Measurements from ENCODE around the gene ERP44.

Gene ERP44

DNA sequence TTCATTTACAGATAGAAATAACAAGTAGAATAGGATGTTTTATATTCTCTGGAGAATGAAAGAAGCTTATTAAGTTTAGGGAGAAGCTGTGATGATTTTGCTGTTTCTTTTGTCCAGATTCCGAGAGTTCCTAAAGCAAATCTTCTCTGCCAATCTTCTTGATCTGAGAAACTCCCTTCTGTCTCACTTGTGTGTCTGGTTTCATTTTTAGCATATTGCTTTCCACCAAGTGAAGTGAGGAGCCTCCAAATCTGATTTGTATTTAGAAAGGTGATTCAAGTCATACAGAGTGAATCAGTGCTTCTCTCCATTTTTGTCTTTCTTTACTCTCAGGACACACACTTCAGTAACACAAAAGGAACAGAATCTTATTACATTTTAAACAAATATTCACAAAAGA is 144.0 kb downstream of the ERP44 start:
- in situ Hi-C loops (cut with MboI; ENCODE audit: low sequenced_read_pairs), result no loop called here

GRCh38 chr9:99953861-99954507 is 144.8 kb downstream of the ERP44 start:
- in situ Hi-C loops (cut with MboI; ENCODE audit: low sequenced_read_pairs), result no loop called here

DNA sequence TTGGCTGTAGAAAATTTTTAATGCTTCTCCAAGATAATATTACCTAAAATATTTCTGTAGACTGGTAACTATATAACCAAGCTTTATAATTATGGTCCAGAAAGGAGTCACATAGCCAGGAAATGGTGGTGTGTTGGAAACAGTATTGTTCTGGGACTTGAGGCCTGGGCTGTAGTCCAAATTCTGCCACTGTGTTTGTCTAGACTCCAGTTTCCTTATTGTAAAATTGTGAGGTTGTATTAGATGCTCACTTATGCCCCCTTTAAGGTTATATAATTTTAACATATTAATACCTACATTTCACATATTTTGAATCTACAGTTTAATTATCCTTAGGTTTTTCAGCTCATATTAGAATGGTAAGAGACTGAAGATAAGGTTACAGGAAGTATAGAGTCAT is 149.9 kb downstream of the ERP44 start:
- in situ Hi-C loops (cut with MboI; ENCODE audit: low sequenced_read_pairs), result no loop called here

- in situ Hi-C loops (cut with MboI; ENCODE audit: low sequenced_read_pairs), result no loop called here
Observed at GRCh38 chr9:99948482-99948881, 150.3 kb downstream of the ERP44 start.

DNA sequence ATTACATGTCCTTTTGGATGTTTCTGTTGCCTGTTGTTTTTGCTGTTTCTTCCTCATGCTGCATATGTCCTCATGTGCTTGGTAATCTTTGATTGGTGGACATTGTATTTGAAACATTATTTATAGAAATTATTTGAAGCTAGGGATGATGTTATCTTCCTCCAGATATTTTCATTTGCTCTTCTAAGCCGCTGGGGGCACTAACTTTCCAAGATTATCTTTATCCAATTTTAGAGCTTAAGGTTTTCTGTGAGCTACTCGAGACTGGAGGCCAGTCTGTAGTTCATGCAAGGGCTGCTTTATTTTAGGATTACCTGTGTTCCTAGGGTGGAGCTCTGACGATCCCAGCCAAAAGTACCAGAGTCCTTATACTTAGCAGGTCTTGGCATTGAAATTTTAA is 151.4 kb downstream of the ERP44 start:
- in situ Hi-C loops (cut with MboI; ENCODE audit: low sequenced_read_pairs), result no loop called here

- in situ Hi-C loops (cut with MboI; ENCODE audit: low sequenced_read_pairs), result no loop called here
Observed at GRCh38 chr9:99936947-99937587, 161.7 kb downstream of the ERP44 start.

DNA sequence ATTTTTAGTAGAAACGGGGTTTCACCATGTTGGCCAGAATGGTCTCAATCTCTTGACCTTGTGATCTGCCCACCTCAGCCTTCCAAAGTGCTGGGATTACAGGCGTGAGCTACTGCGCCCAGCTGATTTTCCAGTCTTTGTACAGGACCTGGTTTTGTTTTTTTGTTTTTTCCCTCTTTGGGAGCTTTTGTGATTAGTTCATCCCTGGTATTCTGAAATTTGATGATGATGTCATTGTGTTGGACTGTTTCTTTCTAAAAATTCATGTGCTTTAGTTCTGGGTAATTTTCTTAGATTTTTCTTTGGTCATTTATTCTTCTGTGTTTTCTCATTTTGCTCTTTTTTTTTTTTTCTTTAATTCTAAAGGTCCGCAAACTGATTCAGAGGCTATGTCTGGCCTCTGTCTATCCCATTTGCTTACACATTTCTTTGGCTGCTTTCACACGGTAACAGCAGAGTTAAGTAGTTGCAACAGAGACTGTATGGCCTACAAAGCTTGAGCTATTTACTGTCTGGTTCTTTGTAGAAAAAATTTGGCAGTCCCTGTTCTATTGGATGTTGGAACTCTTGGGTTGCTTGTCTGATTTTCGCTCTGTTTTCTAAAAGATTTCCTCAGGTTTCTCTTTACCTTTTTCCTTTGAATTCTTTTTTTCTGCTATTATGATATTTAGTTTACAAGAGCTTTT is 167.5 kb downstream of the ERP44 start:
- in situ Hi-C loops (cut with MboI; ENCODE audit: low sequenced_read_pairs), result no loop called here

DNA sequence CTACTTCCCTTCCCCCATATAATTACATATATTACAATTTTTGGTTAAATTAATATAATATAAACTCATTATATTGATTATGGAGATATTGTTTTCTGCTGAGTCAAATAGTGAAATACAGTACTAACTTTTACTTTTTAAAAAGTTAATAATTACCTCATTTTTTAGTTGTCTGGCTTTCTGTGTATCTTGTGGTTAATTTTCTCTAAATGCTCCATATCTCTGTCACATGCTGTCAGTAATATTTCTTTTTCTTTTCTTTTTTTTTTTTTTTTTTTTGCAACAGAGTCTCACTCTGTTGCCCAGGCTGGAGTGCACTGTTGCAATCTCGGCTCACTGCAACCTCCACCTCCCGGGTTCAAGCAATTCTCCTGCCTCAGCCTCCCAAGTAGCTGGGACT is 169.1 kb downstream of the ERP44 start:
- in situ Hi-C loops (cut with MboI; ENCODE audit: low sequenced_read_pairs), result no loop called here
